ENCODE data around the gene RPL23. TPM values are rescaled to one million over a fixed set of nuclear protein-coding genes. Genes with fewer than 3 reads are reported as not detected.

The RPL23 gene
- total and polyA plus RNA-seq, 9 of the 15 experiments (the other 6 are each of a cell fraction or from before 2014, with no cell fraction given), result 1,745 to 3,667 (median 3,096) TPM

DNA sequence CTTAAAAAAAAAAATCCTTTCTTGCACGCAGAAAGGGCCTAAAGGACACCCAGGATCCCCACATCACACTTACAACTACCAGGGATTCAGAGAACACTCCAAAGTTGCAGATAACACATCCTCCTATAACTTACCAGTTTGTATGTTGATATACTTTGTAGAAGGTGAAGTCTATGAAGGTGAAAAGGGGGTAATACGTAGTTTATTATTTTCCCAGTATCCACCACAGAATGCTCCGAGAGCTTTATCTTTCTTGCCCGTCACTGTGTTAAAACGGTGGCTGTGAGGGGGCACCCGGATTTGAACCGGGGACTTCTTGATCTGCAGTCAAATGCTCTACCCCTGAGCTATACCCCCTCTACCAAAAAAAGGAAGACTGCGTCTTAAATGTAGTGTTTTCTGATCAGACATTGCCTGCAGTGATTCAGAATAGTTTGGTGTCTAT is 7.9 kb upstream of the RPL23 start (continued):
- TF ChIP-seq, protein P1, sequence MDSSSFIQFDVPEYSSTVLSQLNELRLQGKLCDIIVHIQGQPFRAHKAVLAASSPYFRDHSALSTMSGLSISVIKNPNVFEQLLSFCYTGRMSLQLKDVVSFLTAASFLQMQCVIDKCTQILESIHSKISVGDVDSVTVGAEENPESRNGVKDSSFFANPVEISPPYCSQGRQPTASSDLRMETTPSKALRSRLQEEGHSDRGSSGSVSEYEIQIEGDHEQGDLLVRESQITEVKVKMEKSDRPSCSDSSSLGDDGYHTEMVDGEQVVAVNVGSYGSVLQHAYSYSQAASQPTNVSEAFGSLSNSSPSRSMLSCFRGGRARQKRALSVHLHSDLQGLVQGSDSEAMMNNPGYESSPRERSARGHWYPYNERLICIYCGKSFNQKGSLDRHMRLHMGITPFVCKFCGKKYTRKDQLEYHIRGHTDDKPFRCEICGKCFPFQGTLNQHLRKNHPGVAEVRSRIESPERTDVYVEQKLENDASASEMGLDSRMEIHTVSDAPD (CRISPR knock-in tag; IDR thresholded peaks at IDR 0.05), result no peak
- peak; percentile 99 for TF ChIP-seq TBP (optimal IDR thresholded peaks at IDR 0.05; ENCODE audit: low read depth, low read length)
- TF ChIP-seq, protein P2, sequence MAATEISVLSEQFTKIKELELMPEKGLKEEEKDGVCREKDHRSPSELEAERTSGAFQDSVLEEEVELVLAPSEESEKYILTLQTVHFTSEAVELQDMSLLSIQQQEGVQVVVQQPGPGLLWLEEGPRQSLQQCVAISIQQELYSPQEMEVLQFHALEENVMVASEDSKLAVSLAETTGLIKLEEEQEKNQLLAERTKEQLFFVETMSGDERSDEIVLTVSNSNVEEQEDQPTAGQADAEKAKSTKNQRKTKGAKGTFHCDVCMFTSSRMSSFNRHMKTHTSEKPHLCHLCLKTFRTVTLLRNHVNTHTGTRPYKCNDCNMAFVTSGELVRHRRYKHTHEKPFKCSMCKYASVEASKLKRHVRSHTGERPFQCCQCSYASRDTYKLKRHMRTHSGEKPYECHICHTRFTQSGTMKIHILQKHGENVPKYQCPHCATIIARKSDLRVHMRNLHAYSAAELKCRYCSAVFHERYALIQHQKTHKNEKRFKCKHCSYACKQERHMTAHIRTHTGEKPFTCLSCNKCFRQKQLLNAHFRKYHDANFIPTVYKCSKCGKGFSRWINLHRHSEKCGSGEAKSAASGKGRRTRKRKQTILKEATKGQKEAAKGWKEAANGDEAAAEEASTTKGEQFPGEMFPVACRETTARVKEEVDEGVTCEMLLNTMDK (IDR thresholded peaks at IDR 0.05; ENCODE audit: borderline replicate concordance, insufficient read depth, low read depth, low read length, poor library complexity, severe bottlenecking), result no peak
- TF ChIP-seq ATF1 (CRISPR knock-in tag; IDR thresholded peaks at IDR 0.05), result no peak
- TF ChIP-seq ATF1 (tag; IDR thresholded peaks at IDR 0.05), result peak; percentile 31; the same call in 1 of the 2 replicates
- no peak for TF ChIP-seq SRSF7 (optimal IDR thresholded peaks at IDR 0.05; ENCODE audit: low read depth, low read length)
- TF ChIP-seq NKRF (IDR thresholded peaks at IDR 0.05; ENCODE audit: borderline replicate concordance), result no peak
- TF ChIP-seq TARDBP (IDR thresholded peaks at IDR 0.05), result 0 out of 2 replicates have a peak, but pooled peaks have one; percentile 41
- TF ChIP-seq ZBTB33 (CRISPR knock-in tag; IDR thresholded peaks at IDR 0.05), result no peak
- peak; percentile 63 for TF ChIP-seq HMBOX1 (IDR thresholded peaks at IDR 0.05)
- TF ChIP-seq HDAC1 (IDR thresholded peaks at IDR 0.05), result 0 out of 4 replicates have a peak, but pooled peaks of 1 of the 2 experiments have one; percentile 56
- TF ChIP-seq ZNF280A (IDR thresholded peaks at IDR 0.05; ENCODE audit: low read depth, partially characterized antibody), result no peak
- peak; percentile 40 to 44; a peak in 2 of 4 replicates for TF ChIP-seq MAZ (CRISPR knock-in tag; conservative IDR thresholded peaks at IDR 0.05 in 1 of 2, IDR thresholded peaks at IDR 0.05 in 1 of 2)
- 0 out of 4 replicates have a peak, but pooled peaks of 1 of the 2 experiments have one; percentile 48 for TF ChIP-seq ARNT (IDR thresholded peaks at IDR 0.05)
- no peak for TF ChIP-seq CAMTA2 (CRISPR knock-in tag; conservative IDR thresholded peaks at IDR 0.05)
- TF ChIP-seq NCOA4 (IDR thresholded peaks at IDR 0.05; ENCODE audit: partially characterized antibody), result no peak
- peak in 1 of 2 experiments; percentile 75; a peak in 1 of 4 replicates for TF ChIP-seq TBL1XR1 (IDR thresholded peaks at IDR 0.05; ENCODE audit: low read length in 2 of 2)
- 0 out of 2 replicates have a peak, but pooled peaks have one; percentile 29 for TF ChIP-seq ADNP (tag; IDR thresholded peaks at IDR 0.05)
